IMR-90 (cell line): ENCODE data around the gene PCDHA5. TPM values are rescaled to one million over a fixed set of nuclear protein-coding genes. Genes with fewer than 3 reads are reported as not detected.

Experiments used
- ATAC-seq: fragments of 200-7000 bp; cut with Tn5 transposase; 2 replicates; pipeline ENCODE4 v1.9.1; 2020; ENCODE audit warnings: low read depth, mild to moderate bottlenecking, moderate library complexity
- BruUV-seq: library from RNA; stranded (reverse); fragments of 400-500 nt; replicated peaks from 2 replicates; lab custom pipeline; 2021; lab: Mats Ljungman, UMichigan
- CTCF ChIA-PET: fragments of 300-600 bp; formaldehyde crosslinking; extraction: SDS; loops from one replicate; lab custom pipeline; 2021; ENCODE audit warnings: antibody characterized with exemption; lab: Yijun Ruan, JAX
- POLR2A ChIA-PET: fragments of 300-600 bp; sonication (Branson Sonifier 250); formaldehyde crosslinking; loops from one replicate; lab custom pipeline; 2022; ENCODE audit warnings: antibody characterized with exemption; ENCODE audit not compliant: unreplicated experiment; lab: Charles Lee
- DNase-seq: peaks from one replicate; pipeline ENCODE4 v3.0.0; 2013
- H2AFZ ChIP-seq: replicated peaks from 2 replicates; pipeline ENCODE3; 2013; ENCODE audit warnings: low read length, mild to moderate bottlenecking; ENCODE audit not compliant: poor library complexity
- H2AK5ac ChIP-seq: 2 replicates; pipeline ENCODE4 v1.6.1; 2013; ENCODE audit warnings: low read depth, low read length, inconsistent platforms
- H2AK9ac ChIP-seq: replicated peaks from 2 replicates; pipeline ENCODE3; 2013; ENCODE audit warnings: mild to moderate bottlenecking, low read depth, low read length, moderate library complexity; ENCODE audit not compliant: poor library complexity
- H2BK120ac ChIP-seq: 2 replicates; pipeline ENCODE4 v1.6.1; 2013; ENCODE audit warnings: low read depth, low read length, inconsistent platforms
- H2BK15ac ChIP-seq: 3 replicates; pipeline ENCODE4 v1.6.1; 2013; ENCODE audit warnings: low read depth, low read length, inconsistent platforms
- H2BK20ac ChIP-seq: 2 replicates; pipeline ENCODE4 v1.6.1; 2013; ENCODE audit warnings: low read depth, mild to moderate bottlenecking, inconsistent platforms, low read length, moderate library complexity
- H2BK5ac ChIP-seq: 2 replicates; pipeline ENCODE4 v1.6.1; 2013; ENCODE audit warnings: mild to moderate bottlenecking, low read depth, low read length, inconsistent platforms; ENCODE audit not compliant: poor library complexity, severe bottlenecking
- H3K14ac ChIP-seq: replicated peaks from 2 replicates; pipeline ENCODE4 v1.6.1; 2013; ENCODE audit warnings: low read depth, low read length, inconsistent platforms
- H3K18ac ChIP-seq: 2 replicates; pipeline ENCODE4 v1.6.1; 2013; ENCODE audit warnings: low read depth, low read length, control low read depth
- H3K23ac ChIP-seq: 2 replicates; pipeline ENCODE4 v1.6.1; 2013; ENCODE audit warnings: low read depth, low read length, inconsistent platforms
- H3K27ac ChIP-seq: 2 replicates; pipeline ENCODE4 v1.5.1; 2013; ENCODE audit warnings: mild to moderate bottlenecking, control low read depth, low read length; ENCODE audit not compliant: insufficient read depth
- H3K27me3 ChIP-seq: 2 replicates; pipeline ENCODE4 v1.6.1; 2013; ENCODE audit warnings: low read length; ENCODE audit not compliant: control insufficient read depth, insufficient read depth
- H3K36me3 ChIP-seq: 2 replicates; pipeline ENCODE4 v1.6.1; 2013; ENCODE audit warnings: low read length, mixed read lengths; ENCODE audit not compliant: control insufficient read depth, insufficient read depth
- H3K4ac ChIP-seq: 2 replicates; pipeline ENCODE4 v1.6.1; 2013; ENCODE audit warnings: low read depth, low read length, inconsistent platforms
- H3K4me1 ChIP-seq: 2 replicates; pipeline ENCODE4 v1.6.1; 2013; ENCODE audit warnings: low read length, mixed read lengths; ENCODE audit not compliant: control insufficient read depth, insufficient read depth
- H3K4me2 ChIP-seq: 2 replicates; pipeline ENCODE4 v1.6.1; 2013; ENCODE audit warnings: low read depth, mild to moderate bottlenecking, control low read depth, low read length, moderate library complexity
- H3K4me3 ChIP-seq: 2 replicates; pipeline ENCODE4 v1.5.1; 2013; ENCODE audit warnings: low read depth, mild to moderate bottlenecking, control low read depth, low read length, moderate library complexity; ENCODE audit not compliant: insufficient read depth
- H3K56ac ChIP-seq: 2 replicates; pipeline ENCODE4 v1.6.1; 2013; ENCODE audit warnings: low read length, inconsistent platforms; ENCODE audit not compliant: insufficient read depth; ENCODE audit errors: extremely low read depth
- H3K79me1 ChIP-seq, 2 experiments: 2 replicates each; pipeline ENCODE4 v1.6.1; 2013; ENCODE audit warnings: low read length in 2 of 2, inconsistent platforms in 1 of 2, low read depth in 1 of 2
- H3K9ac ChIP-seq: 2 replicates; pipeline ENCODE4 v1.6.1; 2013; ENCODE audit warnings: low read depth, low read length, control low read depth
- H3K9me1 ChIP-seq: 2 replicates; pipeline ENCODE4 v1.6.1; 2013; ENCODE audit warnings: low read length, inconsistent platforms; ENCODE audit not compliant: insufficient read depth
- H3K9me3 ChIP-seq: 2 replicates; pipeline ENCODE4 v1.6.1; 2013; ENCODE audit warnings: low read length; ENCODE audit not compliant: control insufficient read depth, insufficient read depth
- H4K20me1 ChIP-seq: 2 replicates; pipeline ENCODE4 v1.6.1; 2013; ENCODE audit warnings: low read length, inconsistent platforms; ENCODE audit not compliant: insufficient read depth
- H4K5ac ChIP-seq: 2 replicates; pipeline ENCODE4 v1.6.1; 2013; ENCODE audit warnings: mild to moderate bottlenecking, low read depth, low read length, control low read depth
- H4K8ac ChIP-seq, 2 experiments: 2 replicates each; pipeline ENCODE4 v1.6.1; 2013; ENCODE audit warnings: low read depth in 2 of 2, low read length in 2 of 2, control low read depth in 1 of 2, inconsistent platforms in 1 of 2
- H4K91ac ChIP-seq: 2 replicates; pipeline ENCODE4 v1.6.1; 2013; ENCODE audit warnings: low read depth, low read length, inconsistent platforms; ENCODE audit not compliant: insufficient read depth
- BHLHE40 ChIP-seq: fragments of 150-350 bp; IDR thresholded peaks from 2 replicates; pipeline ENCODE4 v1.6.1; 2016; ENCODE audit warnings: mild to moderate bottlenecking, low read depth, low read length
- FOS ChIP-seq: fragments of 150-350 bp; IDR thresholded peaks from 2 replicates; pipeline ENCODE4 v1.6.1; 2016; ENCODE audit warnings: low read depth, low read length
- MAFK ChIP-seq: IDR thresholded peaks from 2 replicates; pipeline ENCODE4 v1.6.1; 2012; ENCODE audit warnings: low read depth, low read length, improper control_type of control experiment
- NFE2L2 ChIP-seq: fragments of 150-350 bp; IDR thresholded peaks from 2 replicates; pipeline ENCODE4 v1.6.1; 2016; ENCODE audit warnings: low read depth, mild to moderate bottlenecking, low read length
- POLR2A ChIP-seq: IDR thresholded peaks from 2 replicates; pipeline ENCODE4 v1.6.1; 2012; ENCODE audit warnings: mild to moderate bottlenecking, low read depth, low read length
- RCOR1 ChIP-seq: IDR thresholded peaks from 2 replicates; pipeline ENCODE4 v1.6.1; 2012; ENCODE audit warnings: mild to moderate bottlenecking, low read length, improper control_type of control experiment; ENCODE audit not compliant: insufficient replicate concordance
- RFX5 ChIP-seq: IDR thresholded peaks from 2 replicates; pipeline ENCODE4 v1.8.0; 2012; ENCODE audit warnings: low read depth, mild to moderate bottlenecking, low read length, moderate library complexity
- SMC3 ChIP-seq: fragments of 150-350 bp; IDR thresholded peaks from 2 replicates; pipeline ENCODE4 v1.6.1; 2016; ENCODE audit warnings: low read depth, mild to moderate bottlenecking, antibody characterized with exemption, low read length, moderate library complexity
- WGBS, 2 experiments: methylation state at CpG; one replicate each; pipeline versions ENCODE4 v1.1.5 to v1.1.7; 2013; ENCODE audit warnings: missing lambda C conversion rate in 2 of 2; ENCODE audit not compliant: insufficient read length in 1 of 2; ENCODE audit errors: extremely low coverage in 2 of 2; 5-methylcytosine and 5-hydroxymethylcytosine counted together
- dilution Hi-C: fragments of 300-500 bp; cut with HindIII; formaldehyde crosslinking; loops from one replicate; pipeline ENCODE4 v1.14.3; 2018; ENCODE audit warnings: low sequenced_read_pairs; ENCODE audit not compliant: unreplicated experiment
- in situ Hi-C: fragments of 300-500 bp; cut with MboI; formaldehyde crosslinking; loops from 3 replicates; pipeline ENCODE4 v1.14.3; 2019; ENCODE audit warnings: low sequenced_read_pairs, inconsistent platforms, mixed read lengths
- intact Hi-C: fragments of 100-400 bp; cut with micrococcal nuclease; formaldehyde crosslinking; loops from 2 replicates; pipeline ENCODE4 v1.10.0; 2022
- polyA plus RNA-seq, 3 experiments: library from polyadenylated mRNA; depleted of rRNA; stranded (reverse); fragments of >200 nt; gene quantifications; 2 replicates each; pipeline ENCODE4 v1.2.3, GENCODE V29; 2012; ENCODE audit warnings: low replicate concordance in 1 of 3
- total RNA-seq: library from RNA; depleted of rRNA; stranded (reverse); fragments of >200 nt; gene quantifications from 2 replicates; pipeline ENCODE4 v1.2.3, GENCODE V29; 2012
- TF ChIP-seq, protein P1 (sequence below): conservative IDR thresholded peaks from 2 replicates; pipeline ENCODE4 v1.5.1; 2012; ENCODE audit warnings: mild to moderate bottlenecking, low read depth, low read length, improper control_type of control experiment

PCDHA5 gene
- total and polyA plus RNA-seq, 2 of the 4 experiments (the other 2 are of a cell fraction): not detected

DNA sequence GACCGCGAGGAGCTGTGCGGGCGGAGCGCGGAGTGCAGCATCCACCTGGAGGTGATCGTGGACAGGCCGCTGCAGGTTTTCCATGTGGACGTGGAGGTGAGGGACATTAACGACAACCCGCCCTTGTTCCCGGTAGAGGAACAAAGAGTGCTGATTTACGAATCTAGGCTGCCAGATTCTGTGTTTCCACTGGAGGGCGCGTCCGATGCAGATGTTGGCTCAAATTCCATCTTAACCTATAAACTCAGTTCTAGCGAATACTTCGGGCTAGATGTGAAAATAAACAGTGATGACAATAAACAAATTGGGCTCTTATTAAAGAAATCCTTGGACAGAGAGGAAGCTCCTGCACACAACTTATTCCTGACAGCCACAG is 6.9 kb downstream of the PCDHA5 start:
- no peak for ATAC-seq
- no peaks in the 10 kb centered on the region for H3K27me3 ChIP-seq
- no peak overlapping the region for H3K14ac ChIP-seq
- POLR2A ChIA-PET: no interaction called here
- no peak overlapping the region for H3K56ac ChIP-seq
- no peak overlapping the region for H2BK15ac ChIP-seq
- H2BK5ac ChIP-seq: no peak overlapping the region
- no peak overlapping the region for H4K8ac ChIP-seq
- no peak overlapping the region for H3K23ac ChIP-seq
- intact Hi-C loops: no loop called here
- H3K4me3 ChIP-seq: no peak overlapping the region
- H3K9ac ChIP-seq: no peak overlapping the region
- H2AK9ac ChIP-seq: no peak overlapping the region
- no peak overlapping the region for H3K18ac ChIP-seq
- H4K20me1 ChIP-seq: no peaks in the 10 kb centered on the region
- no peak overlapping the region for H2AK5ac ChIP-seq
- H3K4me1 ChIP-seq: no peaks in the 10 kb centered on the region
- dilution Hi-C loops: no loop called here
- H4K91ac ChIP-seq: no peak overlapping the region
- in situ Hi-C loops: no loop called here
- TF ChIP-seq POLR2A (no peak), RFX5 (no peak), FOS (no peak), MAFK (no peak), SMC3 (no peak), RCOR1 (no peak), NFE2L2 (no peak), BHLHE40 (no peak)
- TF ChIP-seq, protein P1, sequence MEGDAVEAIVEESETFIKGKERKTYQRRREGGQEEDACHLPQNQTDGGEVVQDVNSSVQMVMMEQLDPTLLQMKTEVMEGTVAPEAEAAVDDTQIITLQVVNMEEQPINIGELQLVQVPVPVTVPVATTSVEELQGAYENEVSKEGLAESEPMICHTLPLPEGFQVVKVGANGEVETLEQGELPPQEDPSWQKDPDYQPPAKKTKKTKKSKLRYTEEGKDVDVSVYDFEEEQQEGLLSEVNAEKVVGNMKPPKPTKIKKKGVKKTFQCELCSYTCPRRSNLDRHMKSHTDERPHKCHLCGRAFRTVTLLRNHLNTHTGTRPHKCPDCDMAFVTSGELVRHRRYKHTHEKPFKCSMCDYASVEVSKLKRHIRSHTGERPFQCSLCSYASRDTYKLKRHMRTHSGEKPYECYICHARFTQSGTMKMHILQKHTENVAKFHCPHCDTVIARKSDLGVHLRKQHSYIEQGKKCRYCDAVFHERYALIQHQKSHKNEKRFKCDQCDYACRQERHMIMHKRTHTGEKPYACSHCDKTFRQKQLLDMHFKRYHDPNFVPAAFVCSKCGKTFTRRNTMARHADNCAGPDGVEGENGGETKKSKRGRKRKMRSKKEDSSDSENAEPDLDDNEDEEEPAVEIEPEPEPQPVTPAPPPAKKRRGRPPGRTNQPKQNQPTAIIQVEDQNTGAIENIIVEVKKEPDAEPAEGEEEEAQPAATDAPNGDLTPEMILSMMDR: no peak
- H3K36me3 ChIP-seq: no peaks in the 10 kb centered on the region
- no peak overlapping the region for H2BK120ac ChIP-seq
- no peak overlapping the region for H2BK20ac ChIP-seq
- no TSS peak for BruUV-seq
- no peak overlapping the region for H3K4ac ChIP-seq
- peaks cover 12% of the 10 kb centered on the region for H3K9me3 ChIP-seq
- no peaks in the 10 kb centered on the region for H3K79me1 ChIP-seq
- H3K27ac ChIP-seq: no peak overlapping the region
- CTCF ChIA-PET: no interaction called here
- no peak overlapping the region for H3K4me2 ChIP-seq
- DNase-seq: no peak
- no peak overlapping the region for H2AFZ ChIP-seq
- no peaks in the 10 kb centered on the region for H3K9me1 ChIP-seq
- H4K5ac ChIP-seq: no peak overlapping the region
- no CpG with 5 or more reads among the region's 18 CpGs for WGBS, 2 experiments
